DMS153 (cell line): Measurements from ENCODE around the gene AGXT.

Experiments used
- DNase-seq: peaks from one replicate; lab custom pipeline; 2025; lab: John Stamatoyannopoulos, UW

AGXT gene

DNA sequence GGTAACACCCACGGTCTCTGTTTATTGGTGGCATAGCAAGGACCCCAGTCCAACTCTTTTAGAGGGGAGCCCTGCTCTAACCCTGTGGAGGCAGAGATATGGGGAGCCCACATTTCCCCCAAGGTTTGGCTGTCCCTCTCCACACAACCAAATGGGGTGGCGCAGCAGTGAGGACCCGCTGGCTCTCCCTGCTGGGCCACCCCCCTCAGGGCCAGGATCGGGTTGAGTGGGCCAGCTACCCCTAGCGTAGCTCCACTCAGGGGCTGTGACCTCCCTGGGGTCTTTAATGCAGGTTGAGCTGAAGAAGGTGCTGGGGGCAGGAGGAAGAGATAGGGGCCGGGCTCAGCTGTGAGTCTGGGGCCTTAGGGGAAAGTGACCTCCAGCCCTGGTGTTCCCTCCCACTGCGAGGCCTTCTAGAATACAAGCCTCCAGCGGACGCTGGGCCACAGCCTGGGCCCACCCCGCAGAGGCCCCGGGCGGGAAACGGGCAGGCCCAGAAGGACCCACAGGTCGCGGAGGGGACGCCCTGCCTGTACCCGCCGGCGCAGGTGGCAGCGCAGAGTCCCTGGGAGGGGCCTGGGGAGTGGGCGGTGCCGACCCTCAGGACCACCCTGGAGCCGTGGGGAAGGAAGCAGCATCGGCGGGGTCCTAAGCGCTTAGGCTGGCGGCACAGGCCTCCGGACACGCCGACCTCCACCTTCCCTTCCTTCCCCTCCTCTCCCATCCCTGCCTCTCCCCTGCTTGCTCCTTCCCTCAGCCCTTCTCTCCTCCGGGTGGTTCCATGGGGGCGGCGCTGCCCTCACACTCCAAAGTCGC is 47.1 kb downstream of the AGXT start:
- DNase-seq, result no peak

DNA sequence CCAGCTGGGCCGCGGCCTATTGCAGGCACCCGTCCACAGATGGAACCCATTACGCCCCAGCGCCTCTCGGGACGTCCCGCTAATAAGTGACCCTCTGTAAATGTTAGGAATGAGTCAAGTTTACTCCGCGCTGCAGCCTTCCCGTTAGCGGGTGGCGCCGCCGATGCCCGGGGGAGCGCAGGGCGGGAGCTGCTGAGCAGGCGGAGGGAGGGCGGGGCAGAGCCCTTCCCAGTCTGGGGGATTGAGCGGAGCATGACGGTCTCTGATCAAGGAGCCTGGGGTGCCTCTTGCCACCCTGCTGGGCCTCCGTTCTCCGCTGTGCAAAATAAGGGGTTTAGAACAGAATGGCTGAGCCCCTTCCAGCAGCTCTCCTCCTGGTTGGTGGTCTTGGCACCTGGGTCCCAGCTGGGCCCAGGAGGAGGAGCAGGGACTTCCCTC is 48.0 kb downstream of the AGXT start:
- DNase-seq, result no peak

DNA sequence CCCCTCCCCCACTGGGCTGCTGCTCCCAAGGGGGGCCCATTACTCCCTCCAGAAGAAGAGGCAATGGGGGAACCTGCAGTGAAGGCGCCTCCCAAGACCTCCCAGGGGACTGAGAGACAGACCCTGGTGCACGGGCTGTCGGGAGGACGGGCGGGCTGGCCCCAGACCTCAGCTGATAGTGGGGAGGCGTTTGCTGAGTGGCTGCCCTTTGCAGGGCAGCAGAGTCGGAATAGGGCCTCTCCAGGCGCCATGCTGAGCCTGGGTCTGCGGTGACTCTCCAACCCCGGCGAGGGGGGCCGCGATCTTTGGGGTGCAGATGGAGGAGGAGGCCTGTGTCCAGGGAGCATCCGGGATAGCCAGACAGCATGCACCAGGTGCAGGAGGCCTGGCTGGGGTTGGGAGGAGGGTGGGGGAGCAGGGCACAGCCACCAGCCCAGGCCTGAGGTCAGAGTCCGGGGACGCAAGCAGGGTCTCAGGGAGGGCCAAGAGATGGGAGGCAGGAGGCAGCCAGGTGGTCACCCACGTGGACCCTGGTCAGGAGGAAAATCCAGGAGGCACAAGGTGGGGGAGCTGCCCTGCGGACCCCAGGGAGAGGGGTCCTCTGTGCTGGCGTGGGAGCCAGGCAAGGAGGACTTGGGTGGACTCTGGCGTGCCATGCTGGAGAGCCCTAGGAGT is 48.5 kb downstream of the AGXT start:
- DNase-seq, result no peak

DNA sequence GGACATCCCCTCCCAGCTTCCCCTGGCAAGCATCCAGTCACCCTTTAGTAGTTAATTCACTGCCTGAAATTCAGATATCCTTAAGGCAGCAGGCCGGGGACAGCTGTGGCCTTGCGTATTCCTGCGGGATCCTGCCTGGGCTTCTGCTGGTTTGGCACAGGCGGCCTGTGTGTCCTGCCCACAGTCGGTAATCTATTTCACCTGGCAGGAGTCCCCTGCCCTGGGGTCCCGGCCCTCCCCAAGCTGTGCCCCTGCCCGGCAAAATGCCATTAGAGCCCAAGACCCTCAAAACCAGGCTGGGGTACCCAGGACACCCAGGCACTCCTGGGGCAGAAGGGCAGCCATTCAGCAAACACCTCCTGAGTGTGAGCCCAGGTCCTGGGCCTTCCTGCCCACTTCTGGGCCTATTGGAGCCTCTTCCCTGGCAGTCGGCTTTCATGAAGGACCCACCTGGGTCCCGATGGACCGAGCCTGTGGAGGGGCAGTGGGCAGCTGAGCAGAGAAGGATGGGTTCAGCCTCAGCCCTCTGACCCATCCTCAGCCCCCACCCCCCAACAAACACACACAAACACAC is 49.1 kb downstream of the AGXT start:
- DNase-seq, result no peak

DNA sequence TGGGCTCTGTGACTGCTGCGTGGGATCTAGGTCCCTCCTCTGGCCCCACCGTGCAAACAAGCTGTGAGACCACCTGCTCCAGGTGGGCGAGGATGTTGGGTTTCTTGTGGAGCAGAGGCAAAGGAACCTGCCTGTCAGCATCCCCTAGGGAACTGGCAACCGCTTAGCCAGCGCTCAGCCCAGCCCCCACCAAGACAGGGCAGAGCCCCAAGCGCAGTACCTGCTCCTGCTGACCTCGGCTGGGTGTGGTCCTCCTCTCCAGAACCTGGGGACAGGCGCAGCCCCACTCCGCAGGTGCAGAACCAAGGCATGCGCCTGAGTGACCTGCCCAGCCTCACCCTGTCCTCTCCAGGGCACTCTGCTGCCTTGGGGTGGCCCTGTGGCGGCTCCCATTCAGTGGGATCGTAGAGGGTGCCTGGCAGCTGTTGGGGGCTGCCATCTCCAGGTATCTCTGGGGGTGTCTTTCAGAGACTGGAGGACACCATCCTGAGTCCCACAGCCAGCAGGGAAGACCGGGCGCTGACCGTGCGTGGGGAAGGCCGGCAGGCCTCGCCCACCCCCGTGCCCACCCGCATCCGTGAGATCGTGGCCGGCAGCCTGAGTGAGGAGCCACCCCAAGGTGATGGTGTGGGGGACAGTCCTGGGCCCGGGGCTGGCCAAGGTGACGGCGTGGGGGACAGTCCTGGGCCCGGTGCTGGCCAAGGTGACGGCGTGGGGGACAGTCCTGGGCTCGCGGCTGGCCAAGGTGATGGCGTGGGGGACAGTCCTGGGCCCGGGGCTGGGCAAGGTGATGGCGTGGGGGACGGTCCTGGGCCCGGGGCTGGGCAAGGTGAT is 49.9 kb downstream of the AGXT start:
- DNase-seq, result no peak

DNA sequence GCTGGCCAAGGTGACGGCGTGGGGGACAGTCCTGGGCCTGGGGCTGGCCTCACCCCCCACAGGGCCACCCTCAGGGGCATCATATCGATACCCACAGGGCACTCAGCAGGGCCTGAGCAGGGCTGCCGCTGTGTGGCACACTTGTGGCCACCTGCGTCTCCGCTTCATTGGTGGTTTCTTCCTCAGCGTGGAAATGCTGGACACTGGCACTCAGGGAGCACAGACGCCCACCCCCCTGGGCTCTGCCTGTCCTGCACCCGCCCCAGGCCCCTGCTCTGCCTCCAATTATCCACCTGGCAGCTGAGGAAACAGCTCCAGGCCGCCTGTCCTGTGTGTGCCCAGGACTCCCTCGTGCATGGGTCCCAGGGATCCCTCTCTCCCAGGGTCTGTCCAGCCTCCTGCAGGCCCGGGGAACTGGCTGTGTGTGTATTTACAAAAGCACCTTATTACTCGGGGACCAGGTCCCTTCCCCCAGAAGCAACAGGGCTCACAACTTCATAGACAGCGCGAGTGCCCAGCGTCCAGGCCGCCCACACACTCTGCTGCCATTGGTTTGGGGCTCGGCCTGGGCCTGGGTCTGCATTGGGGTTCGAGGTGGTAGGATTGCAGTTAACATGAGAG is 50.6 kb downstream of the AGXT start:
- no peak for DNase-seq

DNA sequence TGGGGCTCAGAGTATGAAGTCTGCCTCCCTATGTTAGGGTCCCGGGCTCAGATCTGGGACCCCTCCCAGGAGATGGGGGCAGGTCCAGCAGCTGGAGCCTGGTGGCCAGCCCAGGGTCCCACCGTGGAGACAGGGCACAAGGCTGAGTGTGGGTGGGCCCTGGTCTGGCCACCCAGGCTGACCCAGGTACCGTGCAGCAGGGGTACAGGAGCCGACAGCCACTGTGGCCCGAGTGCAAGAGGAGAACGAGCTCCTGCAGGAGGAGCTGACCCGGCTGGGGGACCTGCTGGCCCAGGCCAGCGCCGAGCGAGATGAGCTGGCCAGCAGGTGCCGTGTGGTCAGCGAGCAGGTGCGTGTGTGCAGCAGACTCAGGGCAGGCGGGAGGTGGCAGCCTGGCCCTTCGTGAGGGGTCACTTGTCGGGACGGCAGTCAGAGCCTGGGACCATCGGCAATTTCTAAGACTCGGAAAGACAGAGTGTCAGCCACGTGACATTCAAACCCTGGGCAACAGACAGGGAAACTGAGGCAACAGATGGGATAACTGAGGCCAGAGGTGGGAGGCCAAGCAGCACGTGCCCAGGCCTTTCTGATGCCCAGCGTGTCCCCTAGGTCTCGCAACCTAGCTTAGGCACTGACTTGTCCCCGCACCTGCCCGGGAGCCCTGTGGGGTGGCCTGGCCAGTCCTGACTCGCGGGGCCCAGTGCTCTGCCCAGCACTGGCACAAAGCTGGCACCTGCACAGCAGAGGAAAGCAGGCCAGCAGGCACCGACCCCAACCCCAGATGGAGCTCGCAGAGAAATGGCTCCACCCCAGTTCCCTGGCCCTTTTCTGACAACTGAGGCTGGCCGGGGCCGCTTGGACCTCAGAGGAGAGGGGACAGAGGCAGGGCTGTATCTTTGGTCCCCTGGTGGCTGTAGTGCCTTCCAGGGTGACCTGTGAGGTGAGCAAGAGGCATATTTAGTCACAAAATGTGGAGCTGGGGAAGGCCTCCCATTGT is 51.5 kb downstream of the AGXT start:
- no peak for DNase-seq

DNA sequence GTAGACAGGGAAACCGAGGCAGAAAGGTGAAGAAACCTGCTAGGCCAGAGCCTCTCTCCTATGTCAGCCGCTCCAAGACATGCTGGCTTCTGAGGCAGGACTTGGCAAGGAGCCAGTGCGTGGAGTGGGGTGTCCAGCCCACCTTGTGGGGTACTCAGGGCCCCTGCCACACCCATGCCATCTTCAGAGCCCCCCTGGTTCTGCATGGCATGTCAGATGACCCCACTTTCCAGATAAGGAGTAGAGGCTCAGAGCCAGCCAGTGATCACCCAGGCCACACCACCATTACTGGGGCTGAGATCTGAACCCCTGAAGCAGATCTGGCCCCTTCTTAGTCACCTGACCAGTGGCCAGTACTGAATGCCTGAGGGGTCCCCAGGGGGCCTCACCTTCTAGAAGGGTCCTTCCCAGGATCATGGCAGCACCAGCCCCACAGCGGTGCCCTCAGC is 52.2 kb downstream of the AGXT start:
- DNase-seq, result no peak

DNA sequence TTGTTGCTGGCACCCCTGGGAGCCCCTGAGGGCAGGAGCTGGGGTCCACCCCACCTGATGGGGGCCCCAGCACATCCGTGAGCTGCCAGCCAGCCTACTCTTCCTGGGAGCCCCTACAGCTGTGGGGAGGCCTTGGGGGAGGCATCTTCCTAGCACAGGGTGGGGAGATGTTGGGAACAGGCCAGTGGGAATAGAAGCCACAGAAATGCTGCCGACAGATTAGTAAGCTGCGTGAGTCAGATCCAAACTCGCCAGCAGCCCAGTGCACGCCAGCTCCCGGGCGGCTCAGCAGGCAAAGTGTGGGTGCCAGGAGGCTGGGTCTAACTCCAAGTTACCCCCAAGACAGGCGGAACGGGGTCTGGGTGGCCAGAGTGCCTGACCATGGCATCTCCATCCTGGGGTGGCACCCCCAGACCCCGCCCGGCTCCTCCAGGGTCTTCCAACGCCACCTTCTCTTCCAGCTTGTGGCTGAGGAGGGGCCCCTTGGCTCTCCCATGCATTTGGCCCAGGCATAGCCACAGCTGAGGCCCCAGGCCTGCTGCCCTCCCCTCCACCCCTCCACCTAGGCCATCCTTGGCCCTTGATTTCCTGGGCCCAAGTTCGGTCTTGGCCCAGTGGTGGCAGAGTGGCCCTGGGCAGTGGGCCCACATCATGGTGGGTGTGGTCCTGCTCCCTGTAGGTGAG is 52.8 kb downstream of the AGXT start:
- DNase-seq, result no peak

DNA sequence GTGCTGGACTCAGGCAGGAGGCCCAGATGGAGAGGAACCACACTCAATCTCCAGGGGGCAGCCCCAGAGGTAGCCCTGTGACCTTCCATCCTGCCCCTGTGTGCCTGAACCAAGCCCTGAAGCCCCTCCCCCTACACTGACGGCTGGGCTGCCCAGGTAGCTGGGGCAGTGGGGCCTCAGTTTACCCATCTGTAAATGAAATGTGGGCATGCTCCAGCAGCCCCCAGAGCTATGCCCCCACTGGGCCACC is 53.3 kb downstream of the AGXT start:
- no peak for DNase-seq

DNA sequence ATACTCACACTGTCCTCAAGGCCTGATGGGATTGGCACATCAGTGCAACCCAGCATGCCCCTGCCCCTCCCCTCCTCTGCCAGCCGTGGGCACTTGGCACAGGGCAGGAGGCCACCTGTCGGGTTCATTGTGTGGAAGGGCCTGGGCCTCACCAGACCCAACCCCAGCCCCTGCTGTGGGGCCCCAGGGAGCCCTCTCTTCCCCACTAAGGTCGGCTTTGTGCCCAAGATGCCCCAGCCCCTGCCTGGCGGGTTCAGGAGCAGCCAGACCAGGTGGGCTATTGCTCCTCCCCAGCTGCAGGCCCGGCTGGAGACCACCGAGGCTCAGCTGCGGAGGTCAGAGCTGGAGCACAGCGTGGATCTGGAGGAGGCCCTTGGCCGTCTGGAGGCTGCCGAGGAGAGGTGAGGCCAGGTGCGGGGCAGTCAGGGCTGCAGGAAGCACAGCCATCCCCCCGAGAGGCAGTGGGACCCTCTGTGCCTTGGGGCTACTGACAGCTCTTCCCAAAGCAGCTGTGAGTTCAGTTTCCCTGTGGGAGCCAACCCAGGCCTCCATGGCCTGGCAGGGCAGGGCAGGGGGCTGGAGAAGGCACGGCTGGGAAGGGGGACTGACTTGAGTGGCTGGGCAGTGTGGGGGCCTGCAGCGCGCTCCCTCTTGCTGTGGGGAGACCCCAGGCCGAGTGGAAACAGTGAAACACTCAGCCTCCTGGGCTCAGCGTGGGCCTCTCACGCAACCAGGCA is 53.8 kb downstream of the AGXT start:
- DNase-seq, result no peak

DNA sequence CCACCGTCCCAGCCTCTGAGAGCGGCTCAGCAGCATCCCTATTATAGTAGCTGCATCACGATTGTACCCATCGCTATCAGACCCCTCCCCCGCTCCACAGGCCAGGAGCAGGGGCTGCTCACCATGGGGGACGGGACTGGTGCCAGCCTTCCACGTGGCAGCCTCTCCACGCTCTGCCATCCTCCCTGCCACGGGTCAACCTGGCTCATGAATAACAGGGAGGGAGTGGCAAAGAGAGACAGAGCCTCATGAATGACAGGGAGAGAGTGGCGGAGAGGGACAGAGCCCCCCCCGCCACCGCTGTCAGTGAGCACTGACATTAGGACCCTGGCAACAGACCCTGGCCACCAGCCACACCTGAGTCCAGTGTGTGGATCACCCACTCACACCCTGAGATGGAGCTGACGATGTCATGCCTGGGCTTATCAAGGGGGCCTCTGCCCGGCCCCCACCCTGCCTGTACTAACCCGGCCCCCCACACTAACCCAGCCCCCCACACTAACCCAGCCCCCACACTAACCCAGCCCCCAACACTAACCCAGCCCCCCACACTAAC is 54.4 kb downstream of the AGXT start:
- no peak for DNase-seq

DNA sequence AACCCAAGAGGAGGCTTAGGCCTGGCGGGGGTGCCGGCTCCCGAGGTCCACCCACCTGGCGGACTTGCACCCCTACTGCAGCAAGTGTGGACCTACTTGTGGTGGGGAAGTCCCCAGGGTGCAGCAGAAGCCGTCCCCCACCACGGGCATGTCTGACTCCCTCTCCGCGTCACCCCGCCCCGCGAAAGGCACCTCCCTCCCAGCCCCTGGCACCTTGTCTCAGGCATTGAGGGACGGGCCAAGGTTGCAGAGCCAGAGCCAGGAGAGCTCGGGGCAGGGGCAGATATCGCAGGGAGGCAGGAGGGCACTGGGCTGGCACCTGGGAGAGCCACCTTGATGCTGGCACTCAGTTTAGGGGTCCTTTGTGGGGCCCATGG is 56.6 kb downstream of the AGXT start:
- no peak for DNase-seq

DNA sequence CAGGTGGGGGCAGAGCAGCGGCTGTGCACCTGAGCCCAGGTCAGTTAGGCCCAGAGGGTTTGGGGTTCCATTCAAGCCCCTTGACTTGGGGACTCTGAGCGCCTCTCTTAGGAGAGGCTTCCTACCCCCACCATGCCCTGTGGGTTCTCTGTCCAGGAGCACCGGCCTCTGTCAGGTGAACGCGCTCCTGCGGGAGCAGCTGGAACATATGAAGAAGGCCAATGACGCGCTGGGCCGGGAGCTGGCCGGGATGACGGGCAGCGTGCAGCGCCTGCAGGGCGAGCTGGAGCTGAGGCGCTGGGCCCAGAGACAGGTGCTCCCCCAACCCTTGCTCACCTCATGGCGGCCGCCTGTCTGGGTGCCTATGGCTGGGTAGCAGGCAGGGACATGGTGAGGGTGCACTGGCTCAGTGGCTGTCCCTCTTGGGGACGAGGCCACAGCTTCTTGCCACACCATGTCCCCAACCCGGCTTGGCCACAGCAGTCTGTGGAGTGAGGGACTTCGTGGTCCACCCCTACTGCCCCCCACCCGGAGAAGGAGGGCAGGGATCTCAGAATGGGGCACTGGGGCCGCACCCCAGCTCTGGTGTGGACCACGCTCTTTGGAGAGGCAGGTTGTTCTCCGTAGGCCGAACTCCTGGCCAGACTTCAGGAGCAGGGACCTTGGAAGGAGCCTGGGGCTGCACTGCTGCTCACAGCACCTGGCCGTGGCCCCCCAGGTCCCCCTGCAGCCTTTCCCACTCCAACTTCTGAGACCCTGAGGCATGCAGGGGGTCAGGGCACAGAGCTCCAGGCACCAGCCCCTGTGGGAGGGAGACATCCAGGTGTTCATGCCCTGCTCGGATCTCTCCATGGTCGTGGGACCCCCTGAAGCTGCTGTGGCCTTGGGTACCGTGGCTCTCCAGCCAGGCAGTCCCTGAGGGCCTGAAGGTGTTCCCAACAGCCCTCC is 57.2 kb downstream of the AGXT start:
- DNase-seq, result no peak

DNA sequence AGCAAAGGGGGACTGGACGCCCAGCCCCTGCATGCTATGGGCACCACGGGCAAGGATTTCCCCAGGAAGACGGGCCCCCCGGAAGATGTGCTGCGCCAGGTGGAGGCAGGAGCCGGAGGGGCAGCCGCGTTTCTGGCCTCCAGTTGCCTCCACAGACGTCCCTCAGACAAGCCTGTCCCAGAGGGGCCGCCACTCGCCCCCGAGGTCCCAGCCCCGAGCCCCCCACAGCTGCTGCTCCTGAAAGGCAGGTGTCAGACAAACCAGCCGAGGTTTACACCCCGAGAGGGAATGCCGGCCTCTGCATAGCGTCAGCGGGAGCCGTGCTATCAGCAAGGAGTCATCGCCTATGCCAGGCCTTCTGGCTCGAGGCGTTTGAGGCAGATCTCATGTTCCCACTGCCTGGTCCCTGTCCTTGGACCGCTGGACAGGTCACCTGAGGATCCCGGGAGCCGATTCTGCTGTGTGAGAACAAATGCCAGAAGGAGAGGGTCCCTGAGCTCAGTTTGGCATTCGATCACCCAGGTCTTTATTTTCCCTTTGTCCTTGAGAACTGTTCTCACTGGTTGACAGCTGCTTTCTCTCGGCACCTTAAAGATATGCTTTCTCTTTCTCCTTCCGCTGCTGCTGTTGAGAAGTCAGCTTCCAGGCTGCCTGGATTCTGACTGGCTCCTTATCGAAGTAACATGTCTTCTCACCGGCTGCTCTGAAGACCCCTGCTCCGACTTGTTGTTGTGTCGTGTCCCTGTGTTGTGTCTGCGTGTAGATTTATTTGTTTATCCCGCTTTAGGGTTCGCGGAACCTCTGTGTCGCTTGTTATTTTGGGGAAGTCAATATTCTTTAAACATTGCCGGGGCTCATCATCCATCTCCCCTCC is 58.1 kb downstream of the AGXT start:
- no peak for DNase-seq

DNA sequence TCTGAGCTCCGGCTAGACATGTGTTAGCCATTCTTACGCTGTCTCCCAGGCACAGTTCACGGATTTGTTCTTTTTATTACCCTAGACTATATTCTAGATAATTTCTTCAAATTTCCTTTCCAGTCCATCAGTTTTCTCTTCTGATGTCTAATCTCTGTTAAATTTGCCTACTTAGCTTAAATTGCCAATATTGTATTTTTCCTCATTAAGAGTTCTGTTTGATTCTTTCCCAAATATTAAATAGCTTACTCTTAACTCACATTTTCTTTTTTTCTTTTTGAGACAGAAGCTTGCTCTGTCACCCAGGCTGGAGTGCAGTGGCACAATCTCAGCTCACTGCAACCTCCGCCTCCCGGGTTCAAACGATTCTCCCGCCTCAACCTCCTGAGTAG is 58.8 kb downstream of the AGXT start:
- DNase-seq, result no peak
